ENCODE measurements around the gene KRI1. TPM values are rescaled to one million over a fixed set of nuclear protein-coding genes. Genes with fewer than 3 reads are reported as not detected.
"Not testable (repeated sequence)": the region's sequence is repeated elsewhere in the genome, so short reads cannot be mapped to it uniquely, and the experiment has no call there.

KRI1 gene
- total RNA-seq, 4 donors from 2014 or later = 22.9 to 27.9 (median 23.3) TPM

GRCh38 chr19:10580979-10581631 lies 15.3 kb upstream of the KRI1 start:
- no peaks in the 10 kb centered on the region for H3K27me3 ChIP-seq
- WGBS, 2 donors = 23 to 29% methylated on average over 24 to 31 of the region's 31 CpGs
- peaks cover 0 to 9% (median 0%) of the 10 kb centered on the region in 4 donors for H3K4me1 ChIP-seq
- H3K27ac ChIP-seq = peak overlapping the region in 1 of 4 donors; percentile 71
- H3K9me3 ChIP-seq = no peaks in the 10 kb centered on the region
- TF ChIP-seq CTCF (IDR thresholded peaks at IDR 0.05) (peak; percentile 98 to 100 (median 99)), EP300 (IDR thresholded peaks at IDR 0.05) (peak; percentile 53 to 64), POLR2A (IDR thresholded peaks at IDR 0.05) (no peak)
- DNase-seq (ENCODE audit: low spot score in 2 of 2) = peak; percentile 88 to 97
- H3K4me3 ChIP-seq = no peak overlapping the region
- no peaks in the 10 kb centered on the region for H3K36me3 ChIP-seq

- TF ChIP-seq EP300 (IDR thresholded peaks at IDR 0.05) (no peak), POLR2A (IDR thresholded peaks at IDR 0.05) (no peak), CTCF (IDR thresholded peaks at IDR 0.05) (no peak)
- Histone ChIP-seq H3K4me1 (peaks cover 0 to 9% (median 0%) of the 10 kb centered on the region in 4 donors), H3K9me3 (no peaks in the 10 kb centered on the region), H3K4me3 (no peak overlapping the region), H3K27me3 (no peaks in the 10 kb centered on the region), H3K27ac (no peak overlapping the region), H3K36me3 (no peaks in the 10 kb centered on the region)
- no peak for DNase-seq (ENCODE audit: low spot score in 2 of 2)
- WGBS, 2 donors = 86 to 91% methylated on average over 6 of the region's 6 CpGs
These were observed 12.1 kb upstream of the KRI1 start for GRCh38 chr19:10577951-10578350.

- TF ChIP-seq POLR2A (IDR thresholded peaks at IDR 0.05) (no peak), EP300 (IDR thresholded peaks at IDR 0.05) (no peak)
- no peak for DNase-seq (ENCODE audit: low spot score in 2 of 2)
- 81 to 83% methylated on average over 6 of the region's 6 CpGs for WGBS, 2 donors
These were observed 9.4 kb upstream of the KRI1 start for GRCh38 chr19:10575011-10575716.

GRCh38 chr19:10574462-10574861 lies 8.7 kb upstream of the KRI1 start:
- WGBS, 2 donors = 84 to 85% methylated on average over 8 of the region's 8 CpGs

More at GRCh38 chr19:10575011-10575716, 9.4 kb upstream of the KRI1 start:
- no peak overlapping the region for H3K27ac ChIP-seq
- peaks cover 0 to 6% (median 0%) of the 10 kb centered on the region in 4 donors for H3K4me1 ChIP-seq
- H3K4me3 ChIP-seq = no peak overlapping the region
- H3K27me3 ChIP-seq = no peaks in the 10 kb centered on the region
- H3K36me3 ChIP-seq = no peaks in the 10 kb centered on the region
- H3K9me3 ChIP-seq = no peaks in the 10 kb centered on the region

GRCh38 chr19:10573793-10574192 lies 8.0 kb upstream of the KRI1 start:
- H3K36me3 ChIP-seq; H3K27ac ChIP-seq; DNase-seq (ENCODE audit: low spot score in 2 of 2); H3K27me3 ChIP-seq; H3K9me3 ChIP-seq; H3K4me3 ChIP-seq: not testable (repeated sequence)
- WGBS, 2 donors = 82 to 84% methylated on average over 6 of the region's 6 CpGs
- peaks cover 0 to 16% (median 7%) of the 10 kb centered on the region in 4 donors for H3K4me1 ChIP-seq

More at GRCh38 chr19:10574462-10574861, 8.7 kb upstream of the KRI1 start:
- Histone ChIP-seq H3K36me3 (no peaks in the 10 kb centered on the region), H3K27ac (no peak overlapping the region), H3K4me3 (no peak overlapping the region), H3K4me1 (peaks cover 0 to 12% (median 4%) of the 10 kb centered on the region in 4 donors), H3K27me3 (no peaks in the 10 kb centered on the region), H3K9me3 (no peaks in the 10 kb centered on the region)
- DNase-seq (ENCODE audit: low spot score in 2 of 2) = no peak
- TF ChIP-seq CTCF (IDR thresholded peaks at IDR 0.05) = no peak
- TF ChIP-seq EP300 (IDR thresholded peaks at IDR 0.05) = no peak
- no peak for TF ChIP-seq POLR2A (IDR thresholded peaks at IDR 0.05)
